OCI-LY7 (cell line): Measurements from ENCODE around the gene TSHZ3. TPM values are rescaled to one million over a fixed set of nuclear protein-coding genes. Genes with fewer than 3 reads are reported as not detected.

Source experiments
- BruUV-seq: library from RNA; stranded (reverse); fragments of 400-500 nt; replicated peaks from 2 replicates; lab custom pipeline; 2021; lab: Mats Ljungman, UMichigan
- CTCF ChIA-PET: fragments of 300-600 bp; sonication (Branson Sonifier 250); formaldehyde crosslinking; loops from one replicate; lab custom pipeline; 2022; ENCODE audit warnings: antibody characterized with exemption; ENCODE audit not compliant: unreplicated experiment; lab: Charles Lee
- POLR2A ChIA-PET: fragments of 300-600 bp; sonication (Branson Sonifier 250); formaldehyde crosslinking; loops from one replicate; lab custom pipeline; 2022; ENCODE audit warnings: antibody characterized with exemption; lab: Charles Lee
- DNase-seq: peaks from one replicate; pipeline ENCODE4 v3.0.0-alpha.2; 2015; ENCODE audit warnings: low spot score
- H2AFZ ChIP-seq: fragments of 200-600 bp; sonication (generic), shearing (Covaris generic); 2 replicates; pipeline ENCODE4 v1.6.1; 2014; ENCODE audit warnings: mild to moderate bottlenecking, antibody characterized with exemption, low read length, moderate library complexity
- H3K27ac ChIP-seq: fragments of 200-600 bp; sonication (generic); 2 replicates; pipeline ENCODE4 v1.5.1; 2014; ENCODE audit warnings: mixed run types, low read depth, mild to moderate bottlenecking, moderate library complexity, low read length, inconsistent platforms; ENCODE audit not compliant: poor library complexity, severe bottlenecking
- H3K36me3 ChIP-seq: fragments of 200-600 bp; sonication (generic); 2 replicates; pipeline ENCODE4 v1.6.1; 2014; ENCODE audit warnings: mild to moderate bottlenecking, antibody characterized with exemption, low read length, moderate library complexity, mixed read lengths; ENCODE audit not compliant: insufficient read depth
- H3K4me1 ChIP-seq: fragments of 200-600 bp; sonication (generic); 2 replicates; pipeline ENCODE4 v1.5.1; 2014; ENCODE audit warnings: mild to moderate bottlenecking, low read length; ENCODE audit not compliant: insufficient read depth, poor library complexity, severe bottlenecking
- H3K4me2 ChIP-seq: fragments of 200-600 bp; sonication (generic); 2 replicates; pipeline ENCODE4 v1.6.1; 2014; ENCODE audit warnings: mild to moderate bottlenecking, low read length
- H3K4me3 ChIP-seq: fragments of 200-600 bp; sonication (generic); 2 replicates; pipeline ENCODE4 v1.5.1; 2014; ENCODE audit warnings: mild to moderate bottlenecking, low read depth, low read length; ENCODE audit not compliant: poor library complexity, severe bottlenecking
- H3K79me2 ChIP-seq: fragments of 200-600 bp; sonication (generic); 2 replicates; pipeline ENCODE4 v1.6.1; 2016; ENCODE audit warnings: low read depth, mild to moderate bottlenecking, low read length, moderate library complexity, mixed read lengths; ENCODE audit not compliant: insufficient read depth
- H3K9me2 ChIP-seq: fragments of 200-600 bp; sonication (generic); 2 replicates; pipeline ENCODE4 v1.6.1; 2016; ENCODE audit warnings: mild to moderate bottlenecking, low read length, mixed read lengths; ENCODE audit not compliant: insufficient read depth
- H3K9me3 ChIP-seq: fragments of 200-600 bp; sonication (generic); 2 replicates; pipeline ENCODE4 v1.6.1; 2014; ENCODE audit warnings: mild to moderate bottlenecking, mixed run types, low read length, mixed read lengths
- H4K20me1 ChIP-seq: fragments of 200-600 bp; sonication (generic); 2 replicates; pipeline ENCODE4 v1.6.1; 2014; ENCODE audit warnings: mild to moderate bottlenecking, antibody characterized with exemption, low read length, moderate library complexity, mixed read lengths; ENCODE audit not compliant: insufficient read depth
- CTCF ChIP-seq: fragments of 200-600 bp; sonication (generic); conservative IDR thresholded peaks from 2 replicates; pipeline ENCODE4 v1.5.1; 2014; ENCODE audit warnings: mild to moderate bottlenecking, antibody characterized with exemption, low read length, moderate library complexity, mixed read lengths
- EZH2phosphoT487 ChIP-seq: fragments of 200-600 bp; sonication (generic); IDR thresholded peaks from 2 replicates; pipeline ENCODE4 v1.6.1; 2018; ENCODE audit warnings: low read depth, borderline replicate concordance, mild to moderate bottlenecking, mixed run types, antibody characterized with exemption, low read length, moderate library complexity, mixed read lengths
- intact Hi-C: fragments of 100-400 bp; cut with micrococcal nuclease; formaldehyde crosslinking; loops from one replicate; pipeline ENCODE4 v1.10.0; 2022; ENCODE audit not compliant: unreplicated experiment
- total RNA-seq, 2 experiments: library from RNA; depleted of rRNA in 1 of 2; stranded (reverse); fragments of >200 nt in 1 of 2; shearing (Covaris generic) in 1 of 2; gene quantifications; 2 replicates each; pipeline ENCODE4 v1.2.3, GENCODE V29; 2014 to 2022

TSHZ3 gene
- total RNA-seq, 2 experiments from 2014 or later = not detected

DNA sequence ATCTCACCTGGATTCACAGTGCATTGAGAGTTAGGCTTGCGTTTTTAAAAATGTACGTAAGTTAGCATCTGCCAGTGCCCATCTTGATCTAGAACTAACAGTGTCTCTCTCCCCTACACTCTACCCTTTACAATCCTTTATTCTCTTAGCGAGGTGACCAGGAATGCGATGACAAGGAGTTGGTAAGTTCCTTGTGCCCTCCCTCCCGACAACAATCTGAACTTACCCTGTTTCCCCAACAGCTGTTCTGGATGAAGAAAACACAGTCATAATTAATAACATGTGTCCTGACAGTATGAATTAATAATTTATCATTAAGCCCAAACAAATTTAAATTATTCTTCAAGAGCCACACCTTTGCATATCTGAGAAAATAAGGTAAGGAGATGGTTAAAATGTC, 6.3 kb downstream of the TSHZ3 start:
- H2AFZ ChIP-seq = no peak overlapping the region
- BruUV-seq = no TSS peak
- no peaks in the 10 kb centered on the region for H3K79me2 ChIP-seq
- POLR2A ChIA-PET = no interaction called here
- intact Hi-C loops = no loop called here
- H3K27ac ChIP-seq = no peak overlapping the region
- TF ChIP-seq CTCF = no peak
- no peak for TF ChIP-seq EZH2phosphoT487
- H3K4me1 ChIP-seq = peaks cover 40% of the 10 kb centered on the region
- CTCF ChIA-PET = no interaction called here
- H3K9me2 ChIP-seq = no peaks in the 10 kb centered on the region
- H3K4me2 ChIP-seq = no peak overlapping the region
- no peak overlapping the region for H3K4me3 ChIP-seq
- H3K9me3 ChIP-seq = no peaks in the 10 kb centered on the region
- no peaks in the 10 kb centered on the region for H3K36me3 ChIP-seq
- H4K20me1 ChIP-seq = no peaks in the 10 kb centered on the region
- no peak for DNase-seq

GRCh38 chr19:31340042-31341025, 8.9 kb downstream of the TSHZ3 start:
- H4K20me1 ChIP-seq = no peaks in the 10 kb centered on the region
- intact Hi-C loops = no loop called here
- DNase-seq = peak; percentile 57
- TF ChIP-seq CTCF (no peak), EZH2phosphoT487 (no peak)
- POLR2A ChIA-PET = interaction anchor here (0.6 kb wide), 2 partner anchors 132 to 1016 kb away, joined by 3 read pairs; no protein-coding TSS in a partner anchor
- H3K27ac ChIP-seq = peak overlapping the region; percentile 51
- H2AFZ ChIP-seq = peak overlapping the region; percentile 54
- no TSS peak for BruUV-seq
- H3K9me2 ChIP-seq = no peaks in the 10 kb centered on the region
- no peaks in the 10 kb centered on the region for H3K9me3 ChIP-seq
- H3K36me3 ChIP-seq = no peaks in the 10 kb centered on the region
- H3K4me2 ChIP-seq = peak overlapping the region; percentile 68
- peak overlapping the region; percentile 39 for H3K4me3 ChIP-seq
- CTCF ChIA-PET = no interaction called here
- H3K4me1 ChIP-seq = peaks cover 41% of the 10 kb centered on the region
- no peaks in the 10 kb centered on the region for H3K79me2 ChIP-seq

- POLR2A ChIA-PET = no interaction called here
- TF ChIP-seq EZH2phosphoT487 (no peak), CTCF (no peak)
- H3K9me2 ChIP-seq = no peaks in the 10 kb centered on the region
- no peaks in the 10 kb centered on the region for H4K20me1 ChIP-seq
- peak overlapping the region; percentile 68 for H3K4me2 ChIP-seq
- no peaks in the 10 kb centered on the region for H3K9me3 ChIP-seq
- peak overlapping the region; percentile 54; the same call in 1 of the 2 replicates for H2AFZ ChIP-seq
- intact Hi-C loops = no loop called here
- H3K36me3 ChIP-seq = no peaks in the 10 kb centered on the region
- H3K27ac ChIP-seq = peak overlapping the region; percentile 51
- BruUV-seq = no TSS peak
- DNase-seq = peak; percentile 37
- H3K79me2 ChIP-seq = no peaks in the 10 kb centered on the region
- no peak overlapping the region for H3K4me3 ChIP-seq
- H3K4me1 ChIP-seq = peaks cover 41% of the 10 kb centered on the region
- CTCF ChIA-PET = no interaction called here
Measured at GRCh38 chr19:31339411-31339810, 9.8 kb downstream of the TSHZ3 start.
